Type B pancreatic cell (in vitro differentiated cells): Measurements from ENCODE around the gene RHOB. TPM values are rescaled to one million over a fixed set of nuclear protein-coding genes. Genes with fewer than 3 reads are reported as not detected.

Experiments used
- DNase-seq: peaks from one replicate; pipeline ENCODE4 v3.0.0; 2021; ENCODE audit warnings: mixed read lengths; ENCODE audit not compliant: unreplicated experiment; ENCODE audit errors: extremely low spot score
- H3K27ac Mint-ChIP-seq: 2 replicates; pipeline ENCODE4 v1.8.0; 2021; ENCODE audit warnings: mild to moderate bottlenecking, mixed read lengths
- H3K27me3 Mint-ChIP-seq: 2 replicates; pipeline ENCODE4 v1.8.0; 2021; ENCODE audit warnings: mixed read lengths
- H3K36me3 Mint-ChIP-seq: 2 replicates; pipeline ENCODE4 v1.8.0; 2021; ENCODE audit warnings: mixed read lengths
- H3K4me1 Mint-ChIP-seq: one replicate; pipeline ENCODE4 v1.8.0; 2021; ENCODE audit warnings: mixed read lengths; ENCODE audit not compliant: unreplicated experiment
- H3K4me3 Mint-ChIP-seq: 2 replicates; pipeline ENCODE4 v1.8.0; 2021; ENCODE audit warnings: mild to moderate bottlenecking, mixed read lengths
- H3K9me3 Mint-ChIP-seq: 2 replicates; pipeline ENCODE4 v1.8.0; 2021; ENCODE audit warnings: mixed read lengths
- CTCF ChIP-seq: fragments of 200-600 bp; sonication (generic); conservative IDR thresholded peaks from 2 replicates; pipeline ENCODE4 v1.5.0; 2021; ENCODE audit warnings: antibody characterized with exemption, mild to moderate bottlenecking
- total RNA-seq: library from RNA; stranded (reverse); gene quantifications from 2 replicates; pipeline ENCODE4 v1.2.1, GENCODE V29; 2021; ENCODE audit warnings: low replicate concordance

Gene RHOB
- total RNA-seq, 1 donor from 2014 or later: 82.8 TPM

GRCh38 chr2:20478961-20479360 is 32.1 kb downstream of the RHOB start:
- H3K27ac Mint-ChIP-seq: no peak overlapping the region
- no peak overlapping the region for H3K4me3 Mint-ChIP-seq
- TF ChIP-seq CTCF: no peak
- H3K4me1 Mint-ChIP-seq: peaks cover 14% of the 10 kb centered on the region
- DNase-seq: peak; percentile 60
- H3K27me3 Mint-ChIP-seq: peaks cover 4% of the 10 kb centered on the region
- H3K36me3 Mint-ChIP-seq: peaks cover 4% of the 10 kb centered on the region
- H3K9me3 Mint-ChIP-seq: peaks cover 6% of the 10 kb centered on the region

DNA sequence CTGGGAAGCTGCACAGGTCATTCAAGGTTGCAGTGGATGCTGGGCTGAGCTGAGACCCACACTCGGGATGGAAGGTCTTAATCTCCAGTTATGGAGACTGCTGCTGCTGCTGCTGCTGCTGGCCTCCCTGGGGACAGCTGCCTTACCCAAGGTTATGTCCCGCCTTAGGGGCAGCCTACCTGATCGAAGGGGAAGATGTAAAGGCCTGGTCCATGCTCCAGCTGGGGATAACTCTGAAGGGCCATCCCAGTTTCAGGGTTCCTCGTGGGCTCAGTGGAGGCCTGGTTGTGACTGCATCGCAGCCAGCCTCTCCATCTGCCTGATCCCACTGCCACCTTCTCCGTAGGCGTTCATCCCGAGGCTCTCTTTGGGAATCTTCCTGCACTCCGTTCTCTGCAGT is 33.0 kb downstream of the RHOB start:
- peaks cover under 1% of the 10 kb centered on the region for H3K9me3 Mint-ChIP-seq
- no peak overlapping the region for H3K4me3 Mint-ChIP-seq
- no peak for TF ChIP-seq CTCF
- peaks cover under 1% of the 10 kb centered on the region for H3K36me3 Mint-ChIP-seq
- peaks cover 9% of the 10 kb centered on the region for H3K27me3 Mint-ChIP-seq
- peaks cover 6% of the 10 kb centered on the region for H3K4me1 Mint-ChIP-seq
- DNase-seq: peak; percentile 44
- no peak overlapping the region for H3K27ac Mint-ChIP-seq

DNA sequence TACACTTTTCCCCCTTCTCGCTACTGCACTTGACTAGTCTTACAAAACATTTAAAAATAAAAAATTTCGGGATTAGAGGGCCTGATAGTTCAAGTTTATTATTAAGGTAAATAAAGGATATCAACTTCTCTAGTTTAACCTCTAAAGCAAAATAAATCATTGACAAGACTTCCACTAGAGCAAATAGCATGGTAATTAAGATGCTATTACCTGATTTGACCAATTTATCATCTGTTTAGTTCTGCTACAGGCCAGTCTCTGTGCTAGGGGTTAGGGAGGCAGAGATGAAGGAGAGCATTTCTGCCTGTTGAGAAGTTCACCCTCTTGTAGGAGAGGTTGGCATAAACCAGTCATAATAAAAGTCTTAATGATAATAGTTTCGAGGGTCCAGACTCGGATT is 34.0 kb downstream of the RHOB start:
- H3K27ac Mint-ChIP-seq: no peak overlapping the region
- no peaks in the 10 kb centered on the region for H3K9me3 Mint-ChIP-seq
- H3K4me3 Mint-ChIP-seq: no peak overlapping the region

GRCh38 chr2:20481798-20482405 is 35.0 kb downstream of the RHOB start:
- Mint-ChIP-seq H3K9me3 (no peaks in the 10 kb centered on the region), H3K4me3 (no peak overlapping the region), H3K4me1 (peaks cover 5% of the 10 kb centered on the region), H3K36me3 (no peaks in the 10 kb centered on the region), H3K27me3 (peaks cover 9% of the 10 kb centered on the region), H3K27ac (no peak overlapping the region)
- DNase-seq: no peak
- no peak for TF ChIP-seq CTCF

More for the DNA sequence above, 34.0 kb downstream of the RHOB start:
- peaks cover 5% of the 10 kb centered on the region for H3K4me1 Mint-ChIP-seq
- TF ChIP-seq CTCF: no peak
- peaks cover 9% of the 10 kb centered on the region for H3K27me3 Mint-ChIP-seq
- no peak for DNase-seq
- H3K36me3 Mint-ChIP-seq: no peaks in the 10 kb centered on the region

DNA sequence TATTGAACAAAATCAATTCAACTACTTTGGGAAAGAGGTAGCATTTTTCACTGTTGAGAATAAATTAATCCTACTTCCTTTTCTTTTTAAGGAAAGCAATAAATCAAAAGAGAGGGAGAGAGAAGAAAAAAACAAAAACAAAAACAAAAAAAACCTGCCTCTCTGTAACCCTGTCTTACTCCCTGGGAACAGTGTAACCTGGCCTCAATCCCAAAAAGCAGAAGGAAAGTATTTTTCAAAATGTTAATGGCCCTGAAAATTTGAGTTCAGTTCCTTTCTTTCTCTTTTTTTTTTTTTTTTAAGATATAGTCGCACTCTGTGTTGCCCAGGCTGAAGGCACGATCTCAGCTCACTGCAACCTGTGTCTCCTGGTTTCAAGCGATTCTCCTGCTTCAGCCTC is 35.9 kb downstream of the RHOB start:
- peaks cover 14% of the 10 kb centered on the region for H3K4me1 Mint-ChIP-seq
- peaks cover 9% of the 10 kb centered on the region for H3K27me3 Mint-ChIP-seq
- H3K4me3 Mint-ChIP-seq: no peak overlapping the region
- H3K9me3 Mint-ChIP-seq: no peaks in the 10 kb centered on the region
- H3K36me3 Mint-ChIP-seq: no peaks in the 10 kb centered on the region
- H3K27ac Mint-ChIP-seq: no peak overlapping the region
- DNase-seq: no peak
- TF ChIP-seq CTCF: no peak
